H1 (cell line): ENCODE measurements around the gene ENPP1. TPM values are rescaled to one million over a fixed set of nuclear protein-coding genes. Genes with fewer than 3 reads are reported as not detected.

Experiments used
- CTCF ChIA-PET: fragments of 300-600 bp; sonication (Branson Sonifier 250); formaldehyde crosslinking; loops from one replicate; lab custom pipeline; 2021; ENCODE audit not compliant: partially characterized antibody; lab: Charles Lee
- POLR2A ChIA-PET: fragments of 300-600 bp; sonication (Branson Sonifier 250); formaldehyde crosslinking; loops from one replicate; lab custom pipeline; 2021; ENCODE audit warnings: inconsistent platforms; ENCODE audit not compliant: partially characterized antibody; lab: Charles Lee
- DNase-seq, 2 experiments: peaks; one replicate each; pipeline versions ENCODE4 v3.0.0 to v3.0.0-alpha.2; 2010 to 2022; ENCODE audit warnings: low spot score in 2 of 2, low read depth in 1 of 2, mixed read lengths in 1 of 2
- FAIRE-seq: peaks from 2 replicates; lab custom pipeline; 2011; peaks lifted over from hg19 to GRCh38; lab: Jason Lieb, UNC
- H2AFZ ChIP-seq: 2 replicates; pipeline ENCODE4 v1.8.1; 2012; ENCODE audit warnings: low read length, inconsistent platforms
- H2AK5ac ChIP-seq: 2 replicates; pipeline ENCODE4 v1.6.1; 2013; ENCODE audit warnings: low read depth, low read length
- H2BK120ac ChIP-seq: replicated peaks from 2 replicates; pipeline ENCODE3; 2013; ENCODE audit warnings: low read depth, low read length, inconsistent platforms
- H2BK12ac ChIP-seq: 2 replicates; pipeline ENCODE4 v1.6.1; 2013; ENCODE audit warnings: low read depth, low read length
- H2BK15ac ChIP-seq: 2 replicates; pipeline ENCODE4 v1.6.1; 2013; ENCODE audit warnings: low read length
- H2BK20ac ChIP-seq: 2 replicates; pipeline ENCODE4 v1.6.1; 2013; ENCODE audit warnings: low read length
- H2BK5ac ChIP-seq: 2 replicates; pipeline ENCODE4 v1.6.1; 2013; ENCODE audit warnings: low read depth, low read length
- H3K14ac ChIP-seq: 2 replicates; pipeline ENCODE4 v1.6.1; 2013; ENCODE audit warnings: inconsistent platforms; ENCODE audit not compliant: insufficient read length
- H3K18ac ChIP-seq: 2 replicates; pipeline ENCODE4 v1.6.1; 2013; ENCODE audit warnings: low read length; ENCODE audit errors: extremely low read depth
- H3K23ac ChIP-seq: 2 replicates; pipeline ENCODE4 v1.6.1; 2013; ENCODE audit warnings: inconsistent platforms; ENCODE audit not compliant: insufficient read length
- H3K23me2 ChIP-seq: 2 replicates; pipeline ENCODE4 v1.6.1; 2013; ENCODE audit warnings: low read depth, low read length
- H3K27ac ChIP-seq: 2 replicates; pipeline ENCODE4 v1.6.1; 2011; ENCODE audit warnings: low read depth, low read length, inconsistent platforms
- H3K27me3 ChIP-seq, 4 experiments: replicated peaks in 1 of 4; 1 replicate in 1 of 4; 2 replicates in 3 of 4; pipeline versions ENCODE4 v1.6.1 to v1.8.1; 2011 to 2013; ENCODE audit warnings: low read length in 3 of 4, mild to moderate bottlenecking in 3 of 4, inconsistent platforms in 2 of 4, mixed read lengths in 2 of 4, moderate library complexity in 1 of 4; ENCODE audit not compliant: control insufficient read depth in 3 of 4, insufficient read depth in 3 of 4; ENCODE audit errors: extremely low read depth in 1 of 4
- H3K36me3 ChIP-seq, 4 experiments: 2 replicates each; pipeline versions ENCODE4 v1.6.1 to v1.8.1; 2011 to 2013; ENCODE audit warnings: mild to moderate bottlenecking in 4 of 4, low read length in 3 of 4, moderate library complexity in 2 of 4, control low read depth in 1 of 4, inconsistent platforms in 1 of 4; ENCODE audit not compliant: insufficient read depth in 4 of 4, control insufficient read depth in 2 of 4
- H3K4ac ChIP-seq: replicated peaks from 2 replicates; pipeline ENCODE3; 2013; ENCODE audit warnings: low read length, low read depth, mixed read lengths, inconsistent platforms; ENCODE audit not compliant: insufficient read length
- H3K4me1 ChIP-seq, 4 experiments: replicated peaks in 1 of 4; 1 replicate in 1 of 4; 2 replicates in 3 of 4; pipeline versions ENCODE4 v1.6.1 to v1.8.1; 2011 to 2013; ENCODE audit warnings: low read length in 3 of 4, inconsistent platforms in 2 of 4, mixed read lengths in 1 of 4; ENCODE audit not compliant: insufficient read depth in 4 of 4, control insufficient read depth in 3 of 4
- H3K4me2 ChIP-seq, 2 experiments: 2 replicates each; pipeline versions ENCODE4 v1.6.1 to v1.8.1; 2011 to 2013; ENCODE audit warnings: low read depth in 2 of 2, low read length in 2 of 2, control low read depth in 1 of 2, inconsistent platforms in 1 of 2, mild to moderate bottlenecking in 1 of 2; ENCODE audit not compliant: insufficient read depth in 1 of 2
- H3K4me3 ChIP-seq, 4 experiments: fragments of 200-600, 300-600 bp in 1 of 4; sonication (generic), shearing (Covaris generic), sonication (Bioruptor Twin) in 1 of 4; 2 replicates each; pipeline versions ENCODE4 v1.5.1 to v1.8.1; 2011 to 2016; ENCODE audit warnings: low read length in 4 of 4, low read depth in 3 of 4, control low read depth in 2 of 4, inconsistent platforms in 2 of 4, mild to moderate bottlenecking in 2 of 4, mixed read lengths in 1 of 4, moderate library complexity in 1 of 4; ENCODE audit not compliant: insufficient read depth in 2 of 4; ENCODE audit errors: extremely low read depth in 1 of 4
- H3K56ac ChIP-seq: replicated peaks from 2 replicates; pipeline ENCODE3; 2013; ENCODE audit warnings: low read depth, mild to moderate bottlenecking, mixed read lengths, low read length, inconsistent platforms; ENCODE audit not compliant: insufficient read length
- H3K79me1 ChIP-seq: 2 replicates; pipeline ENCODE4 v1.6.1; 2013; ENCODE audit warnings: low read depth, low read length, control low read depth
- H3K79me2 ChIP-seq, 2 experiments: 2 replicates each; pipeline versions ENCODE4 v1.6.1 to v1.8.1; 2012 to 2013; ENCODE audit warnings: low read length in 2 of 2, mild to moderate bottlenecking in 2 of 2, inconsistent platforms in 1 of 2; ENCODE audit not compliant: insufficient read depth in 2 of 2, control insufficient read depth in 1 of 2
- H3K9ac ChIP-seq, 4 experiments: replicated peaks in 1 of 4; 1 replicate in 1 of 4; 2 replicates in 3 of 4; pipeline versions ENCODE4 v1.6.1 to v1.8.1; 2011 to 2013; ENCODE audit warnings: low read depth in 3 of 4, low read length in 3 of 4, control low read depth in 2 of 4, mild to moderate bottlenecking in 2 of 4, moderate library complexity in 2 of 4, inconsistent platforms in 1 of 4; ENCODE audit errors: extremely low read depth in 1 of 4
- H3K9me3 ChIP-seq, 2 experiments: 2 replicates each; pipeline versions ENCODE4 v1.6.1 to v1.8.1; 2012 to 2013; ENCODE audit warnings: mild to moderate bottlenecking in 2 of 2, moderate library complexity in 2 of 2, control low read depth in 1 of 2, inconsistent platforms in 1 of 2, low read depth in 1 of 2, low read length in 1 of 2, mixed read lengths in 1 of 2; ENCODE audit not compliant: insufficient read depth in 2 of 2
- H4K20me1 ChIP-seq, 2 experiments: replicated peaks in 1 of 2; 2 replicates each; pipeline versions ENCODE3 to v1.8.1; 2011 to 2013; ENCODE audit warnings: inconsistent platforms in 2 of 2, low read length in 2 of 2, mild to moderate bottlenecking in 1 of 2; ENCODE audit not compliant: insufficient read depth in 2 of 2, control insufficient read depth in 1 of 2
- H4K5ac ChIP-seq: 2 replicates; pipeline ENCODE4 v1.6.1; 2013; ENCODE audit warnings: low read length, low read depth, mixed read lengths, inconsistent platforms; ENCODE audit not compliant: insufficient read length
- H4K8ac ChIP-seq: 2 replicates; pipeline ENCODE4 v1.8.0; 2013; ENCODE audit warnings: mild to moderate bottlenecking, moderate library complexity, low read length, inconsistent platforms; ENCODE audit not compliant: insufficient read depth; ENCODE audit errors: extremely low read depth
- H4K91ac ChIP-seq: replicated peaks from 2 replicates; pipeline ENCODE3; 2013; ENCODE audit warnings: low read length, mixed read lengths, inconsistent platforms; ENCODE audit not compliant: insufficient read length
- CEBPB ChIP-seq: IDR thresholded peaks from 2 replicates; pipeline ENCODE4 v1.6.1; 2012; ENCODE audit warnings: low read depth, low read length
- CTBP2 ChIP-seq: IDR thresholded peaks from 2 replicates; pipeline ENCODE4 v1.7.0; 2011; ENCODE audit warnings: borderline replicate concordance, mild to moderate bottlenecking, moderate library complexity, mixed read lengths, low read length; ENCODE audit not compliant: insufficient read depth, insufficient read length
- GTF2F1 ChIP-seq: IDR thresholded peaks from 2 replicates; pipeline ENCODE4 v1.6.1; 2012; ENCODE audit warnings: low read depth, low read length, improper control_type of control experiment, borderline replicate concordance
- KDM1A ChIP-seq: fragments of 200-600, 300-600 bp; sonication (generic); IDR thresholded peaks from 2 replicates; pipeline ENCODE4 v1.7.1; 2016; ENCODE audit warnings: mild to moderate bottlenecking, low read length, borderline replicate concordance
- POLR2A ChIP-seq, 2 experiments: IDR thresholded peaks; 1 replicate in 1 of 2; 2 replicates in 1 of 2; pipeline ENCODE4 v1.6.1; 2011; ENCODE audit warnings: low read depth in 2 of 2, low read length in 2 of 2, mild to moderate bottlenecking in 2 of 2; ENCODE audit errors: control extremely low read depth in 1 of 2
- POU5F1 ChIP-seq: IDR thresholded peaks from 2 replicates; pipeline ENCODE4 v1.6.1; 2011; ENCODE audit warnings: low read depth, mild to moderate bottlenecking, low read length, moderate library complexity
- SAP30 ChIP-seq: fragments of 300-600 bp; sonication (generic); IDR thresholded peaks from 2 replicates; pipeline ENCODE4 v1.7.1; 2012; ENCODE audit warnings: low read length, moderate library complexity, mild to moderate bottlenecking, inconsistent platforms; ENCODE audit not compliant: insufficient read depth, insufficient replicate concordance
- SP2 ChIP-seq: IDR thresholded peaks from 2 replicates; pipeline ENCODE4 v1.6.1; 2012; ENCODE audit warnings: mild to moderate bottlenecking, low read length, inconsistent platforms
- SRF ChIP-seq: IDR thresholded peaks from 2 replicates; pipeline ENCODE4 v1.6.1; 2011; ENCODE audit warnings: mild to moderate bottlenecking, low read depth, low read length, moderate library complexity
- TAF1 ChIP-seq: IDR thresholded peaks from 2 replicates; pipeline ENCODE4 v1.6.1; 2011; ENCODE audit warnings: mild to moderate bottlenecking, low read depth, low read length
- TEAD4 ChIP-seq: IDR thresholded peaks from 2 replicates; pipeline ENCODE4 v1.6.1; 2012; ENCODE audit warnings: low read depth, low read length, inconsistent platforms, mixed read lengths
- ZNF274 ChIP-seq: IDR thresholded peaks from 2 replicates; pipeline ENCODE4 v1.7.0; 2012; ENCODE audit warnings: low read length, borderline replicate concordance; ENCODE audit errors: extremely low read depth
- WGBS, 2 experiments: shearing (Covaris generic) in 1 of 2; methylation state at CpG; one replicate each; pipeline versions ENCODE4 v1.1.6 to v1.1.7; 2013 to 2015; ENCODE audit warnings: low lambda C conversion rate in 2 of 2, mixed read lengths in 2 of 2, inconsistent platforms in 1 of 2, low coverage in 1 of 2, missing lambda C conversion rate in 1 of 2; ENCODE audit not compliant: insufficient replicate concordance in 2 of 2, insufficient coverage in 1 of 2, insufficient read length in 1 of 2; ENCODE audit errors: extremely low coverage in 1 of 2, missing lambda C conversion rate in 1 of 2; 5-methylcytosine and 5-hydroxymethylcytosine counted together
- polyA plus RNA-seq, 7 experiments: library from polyadenylated mRNA; depleted of rRNA in 3 of 7; stranded (reverse) in 5 of 7; unstranded in 2 of 7; fragments of >200 nt in 5 of 7; fragments of 200-250 nt in 2 of 7; gene quantifications; 1 replicate in 5 of 7; 2 replicates in 1 of 7; 4 replicates in 1 of 7; pipeline versions ENCODE4 v1.2.1 to v1.2.3, GENCODE V29; 2011 to 2013; ENCODE audit warnings: missing spikeins in 2 of 7, mixed read lengths in 2 of 7
- total RNA-seq: library from RNA; stranded (reverse); fragmentation: NEBNext Ultra II Directional; extraction: Animal tissue kit (Norgen Biotek cat#: 25700); gene quantifications from 2 replicates; pipeline ENCODE4 v1.2.1, GENCODE V29; 2021
- TF ChIP-seq, protein P1 (sequence below): IDR thresholded peaks from 2 replicates; pipeline ENCODE4 v1.6.1; 2012; ENCODE audit warnings: low read length, inconsistent platforms

ENPP1 gene
- total and polyA plus RNA-seq, 2 of the 8 experiments (the other 6 are each of a cell fraction or from before 2014, with no cell fraction given), result 10.1 to 39.1 TPM

DNA sequence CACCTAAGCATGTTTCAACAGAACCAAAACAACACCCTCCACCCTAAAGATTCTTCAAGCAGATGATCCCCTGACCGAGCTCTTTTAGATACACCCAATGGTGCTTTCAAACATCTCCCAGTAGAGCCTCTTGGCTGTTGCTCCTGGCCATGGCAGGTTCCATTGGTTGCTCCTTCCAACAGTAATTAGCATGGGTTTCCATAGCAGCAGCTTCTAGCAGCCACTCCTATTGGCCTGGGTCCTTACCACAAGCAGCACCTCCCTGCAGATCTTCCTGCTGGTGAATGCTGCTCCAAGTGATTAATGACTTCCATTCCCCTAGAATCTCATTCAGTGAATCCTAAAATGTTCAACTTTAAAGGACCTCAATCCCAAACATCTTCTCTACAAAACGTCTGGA lies 129.4 kb downstream of the ENPP1 start:
- Histone ChIP-seq H3K36me3 (no peaks in the 10 kb centered on the region), H4K8ac (no peak overlapping the region), H2BK15ac (no peak overlapping the region), H4K91ac (no peak overlapping the region), H3K56ac (no peak overlapping the region), H3K27me3 (no peaks in the 10 kb centered on the region), H2BK120ac (no peak overlapping the region), H4K20me1 (peaks cover 2 to 5% of the 10 kb centered on the region in 2 experiments), H3K9me3 (no peaks in the 10 kb centered on the region), H3K23ac (no peak overlapping the region), H3K4me2 (no peak overlapping the region), H2AK5ac (no peak overlapping the region), H2BK20ac (no peak overlapping the region), H3K14ac (no peak overlapping the region), H3K79me2 (no peaks in the 10 kb centered on the region), H2BK5ac (no peak overlapping the region), H3K4me1 (peaks cover 1 to 10% (median 6%) of the 10 kb centered on the region in 4 experiments; a peak in 4 of 7 replicates), H3K4ac (no peak overlapping the region), H3K79me1 (no peaks in the 10 kb centered on the region), H3K18ac (no peak overlapping the region), H3K23me2 (no peaks in the 10 kb centered on the region), H3K4me3 (no peak overlapping the region), H2BK12ac (no peak overlapping the region), H2AFZ (no peak overlapping the region), H3K27ac (no peak overlapping the region), H3K9ac (no peak overlapping the region), H4K5ac (no peak overlapping the region)
- DNase-seq, result no peak
- no peak for FAIRE-seq
- CTCF ChIA-PET, result interaction anchor here (0.8 to 1.9 kb wide), 7 partner anchors 9 to 21 kb away, joined by 3 to 7 read pairs (median 4); no protein-coding TSS in a partner anchor
- POLR2A ChIA-PET, result interaction anchor here (0.7 to 14.8 kb wide), 2 partner anchors 12 to 284 kb away, joined by 3 to 216 read pairs; partner anchors contain the start of gene CCN2
- 59% methylated on average over 2 of the region's 2 CpGs; no CpG with 5 or more reads in 1 of the 2 experiments for WGBS, 2 experiments
- TF ChIP-seq SAP30, result no peak
- no peak for TF ChIP-seq GTF2F1
- no peak for TF ChIP-seq ZNF274
- TF ChIP-seq SP2, result no peak
- TF ChIP-seq CTBP2, result no peak
- no peak for TF ChIP-seq KDM1A
- TF ChIP-seq TEAD4, result no peak
- TF ChIP-seq POLR2A (IDR thresholded peaks at IDR 0.05; ENCODE audit: control extremely low read depth in 1 of 2, low read depth in 2 of 2, low read length in 2 of 2), result no peak
- no peak for TF ChIP-seq CEBPB
- TF ChIP-seq TAF1, result no peak
- no peak for TF ChIP-seq SRF
- TF ChIP-seq POU5F1, result no peak
- TF ChIP-seq, protein P1, sequence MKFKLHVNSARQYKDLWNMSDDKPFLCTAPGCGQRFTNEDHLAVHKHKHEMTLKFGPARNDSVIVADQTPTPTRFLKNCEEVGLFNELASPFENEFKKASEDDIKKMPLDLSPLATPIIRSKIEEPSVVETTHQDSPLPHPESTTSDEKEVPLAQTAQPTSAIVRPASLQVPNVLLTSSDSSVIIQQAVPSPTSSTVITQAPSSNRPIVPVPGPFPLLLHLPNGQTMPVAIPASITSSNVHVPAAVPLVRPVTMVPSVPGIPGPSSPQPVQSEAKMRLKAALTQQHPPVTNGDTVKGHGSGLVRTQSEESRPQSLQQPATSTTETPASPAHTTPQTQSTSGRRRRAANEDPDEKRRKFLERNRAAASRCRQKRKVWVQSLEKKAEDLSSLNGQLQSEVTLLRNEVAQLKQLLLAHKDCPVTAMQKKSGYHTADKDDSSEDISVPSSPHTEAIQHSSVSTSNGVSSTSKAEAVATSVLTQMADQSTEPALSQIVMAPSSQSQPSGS, result no peak
